IPS DF 19.7 (cell line): ENCODE measurements around the gene MMP20.

Experiments
- DNase-seq: peaks from one replicate; pipeline ENCODE4 v3.0.0-alpha.2; 2013; ENCODE audit warnings: low read depth, low spot score

Gene MMP20

DNA sequence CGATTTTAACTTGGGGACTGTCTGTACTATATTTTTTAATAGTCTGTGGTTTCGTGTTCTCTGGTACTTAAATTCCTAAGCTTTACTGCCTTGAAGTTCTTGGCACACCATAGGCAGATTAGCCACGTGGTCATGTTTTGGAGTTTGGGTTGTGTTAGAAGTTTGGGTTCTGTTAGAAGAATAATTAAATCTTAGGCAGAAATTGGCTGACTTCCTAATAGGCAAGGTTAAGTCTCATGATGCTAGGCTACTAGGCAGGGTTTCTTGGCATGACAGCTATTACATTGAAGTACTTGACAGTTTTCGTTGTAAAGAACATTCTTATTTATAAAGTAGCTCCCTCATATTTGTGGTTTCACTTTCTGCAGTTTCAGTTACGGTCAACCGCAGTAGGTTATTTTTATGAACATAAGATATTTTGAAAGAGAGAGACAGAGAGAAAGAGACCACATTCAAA, 64.5 kb downstream of the MMP20 start:
- no peak for DNase-seq

DNA sequence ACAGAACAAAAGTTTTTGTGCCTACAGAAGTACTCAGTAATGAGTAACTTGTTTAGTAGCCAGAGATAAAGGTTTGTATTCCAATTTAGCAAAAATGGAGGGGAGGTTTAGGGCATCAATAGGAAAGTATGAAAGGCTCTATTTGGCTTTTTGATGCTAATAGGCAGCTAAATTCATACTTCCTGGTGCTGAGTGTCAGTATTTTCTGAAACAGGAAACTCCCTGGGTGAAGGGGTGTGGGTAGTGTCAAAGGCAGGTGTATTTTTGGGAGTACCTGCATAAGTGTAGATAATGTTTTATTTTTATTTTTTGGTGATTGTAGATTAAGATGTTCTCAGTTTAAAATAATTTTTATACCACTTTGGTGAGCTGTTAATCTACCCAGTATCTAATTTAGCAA, 65.3 kb downstream of the MMP20 start:
- no peak for DNase-seq

DNA sequence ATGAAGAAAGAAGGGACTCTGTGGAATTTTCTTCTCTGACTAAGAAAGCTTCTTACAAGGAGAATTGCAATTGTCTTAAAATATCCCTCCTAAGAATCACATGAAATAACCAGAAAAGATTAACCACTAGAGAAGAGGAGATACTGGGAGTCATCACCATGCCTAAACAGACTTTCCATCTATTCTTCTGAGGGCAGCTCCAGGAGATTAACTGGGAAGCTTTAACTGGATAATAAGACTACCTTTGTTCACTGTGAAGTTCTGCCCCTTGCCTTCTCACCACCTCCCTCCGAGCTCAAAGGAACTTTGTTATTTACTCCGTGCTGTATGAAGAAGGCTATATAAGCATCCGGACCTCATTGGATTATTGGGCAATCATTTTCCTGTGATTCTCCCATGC, 70.0 kb downstream of the MMP20 start:
- no peak for DNase-seq

DNA sequence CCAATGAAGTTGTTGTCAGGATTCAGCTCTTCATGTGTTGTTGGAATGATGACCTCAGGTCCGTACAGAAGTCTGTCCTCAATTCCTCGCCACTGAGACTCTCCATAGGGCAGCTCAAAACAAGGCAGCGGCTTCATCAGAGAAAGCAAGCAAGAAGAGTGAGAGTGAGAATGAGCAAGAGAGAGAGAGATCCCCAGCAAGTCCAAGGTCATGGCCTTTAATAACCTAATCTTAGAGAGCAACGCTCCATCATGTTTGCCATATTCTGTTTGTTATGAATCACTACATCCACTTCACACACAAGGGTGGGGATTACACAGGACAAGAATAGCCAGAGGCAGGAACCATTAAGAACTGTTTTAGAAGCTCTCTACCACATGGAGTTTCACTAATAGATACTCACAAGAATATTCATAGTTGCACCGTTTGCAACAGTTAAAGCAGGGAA, 71.3 kb downstream of the MMP20 start:
- no peak for DNase-seq

DNA sequence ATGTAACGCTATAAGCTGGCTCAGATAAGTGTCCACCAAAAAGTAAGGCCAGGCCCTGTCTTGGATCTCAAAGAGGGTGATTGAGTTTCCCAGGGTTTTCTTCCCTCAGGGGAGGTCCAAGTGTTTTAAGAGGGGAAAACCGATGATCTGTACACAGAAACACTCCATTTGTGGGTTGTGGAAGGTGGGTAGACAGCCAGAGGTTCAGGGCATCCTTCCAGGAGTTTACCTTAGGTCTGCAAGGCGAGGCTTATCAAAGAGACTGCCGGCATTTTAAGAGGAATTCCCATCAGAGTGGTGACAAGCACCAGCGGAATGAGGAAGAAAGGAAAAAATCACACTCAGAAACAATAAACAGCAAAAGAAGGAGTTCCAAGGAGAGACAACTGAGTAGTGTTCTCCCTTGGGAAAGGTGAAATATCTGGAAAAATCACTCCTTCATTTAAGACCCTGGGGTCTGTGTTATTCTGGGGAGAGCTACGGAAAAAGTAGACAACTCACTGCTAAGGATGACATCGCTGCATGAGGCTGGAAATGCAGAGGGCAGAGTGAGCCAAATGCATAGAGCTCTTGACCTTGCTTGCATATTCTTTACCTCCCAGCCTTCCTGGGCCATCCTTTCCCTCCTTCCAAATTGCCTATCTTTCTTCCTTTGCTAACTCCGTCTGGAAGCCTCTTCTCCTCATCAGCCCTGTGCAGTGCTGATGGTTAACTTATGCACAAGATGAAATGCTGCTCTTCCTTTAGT, 72.5 kb downstream of the MMP20 start:
- DNase-seq, result no peak

DNA sequence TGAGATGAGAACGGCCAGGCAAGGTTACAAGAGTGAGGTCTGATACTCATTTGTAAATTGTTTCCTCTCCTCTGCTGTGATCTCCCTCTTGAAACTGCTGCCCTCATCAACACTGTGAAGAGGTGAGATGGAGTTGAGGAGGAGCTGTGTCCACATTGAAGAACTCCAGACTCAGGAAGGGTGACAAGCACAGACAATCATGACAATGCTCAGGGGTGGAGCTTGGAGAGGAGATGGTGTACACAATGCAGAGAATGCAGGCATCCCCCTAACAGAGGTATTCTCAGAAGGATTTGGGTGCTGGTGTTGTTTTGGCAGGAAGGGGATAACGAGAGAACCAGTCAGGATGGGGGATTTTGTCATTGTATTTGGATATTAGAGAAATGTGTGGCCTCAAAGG, 73.1 kb downstream of the MMP20 start:
- no peak for DNase-seq

DNA sequence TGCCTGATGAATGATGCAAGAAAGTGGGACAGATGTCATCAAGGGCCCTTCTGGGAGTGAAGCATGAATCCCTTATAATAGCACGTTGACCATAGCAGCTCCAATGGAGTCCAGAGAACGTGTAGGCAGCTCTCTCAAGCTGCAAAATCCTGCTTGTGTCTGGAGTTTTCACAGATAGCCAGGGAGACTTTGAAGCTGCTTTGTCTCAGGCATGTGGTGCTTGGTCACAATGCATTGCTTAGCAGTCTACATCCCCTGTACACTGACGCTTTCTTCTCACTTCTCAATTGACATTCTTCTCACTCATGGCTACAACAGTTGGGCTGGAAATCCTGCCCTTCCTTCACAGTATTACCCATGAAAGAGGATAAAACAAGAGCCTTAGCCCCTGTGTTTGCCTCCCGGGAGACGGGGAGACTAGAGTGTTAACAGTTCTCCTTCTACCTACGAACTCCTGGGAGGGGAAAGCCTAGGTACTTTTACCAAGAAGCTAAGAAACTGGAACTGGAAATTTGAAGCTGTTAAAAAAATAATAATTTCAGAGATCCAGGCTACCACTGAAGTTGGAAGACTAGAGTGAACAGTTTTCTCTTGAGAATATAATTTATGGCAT, 73.9 kb downstream of the MMP20 start:
- no peak for DNase-seq

DNA sequence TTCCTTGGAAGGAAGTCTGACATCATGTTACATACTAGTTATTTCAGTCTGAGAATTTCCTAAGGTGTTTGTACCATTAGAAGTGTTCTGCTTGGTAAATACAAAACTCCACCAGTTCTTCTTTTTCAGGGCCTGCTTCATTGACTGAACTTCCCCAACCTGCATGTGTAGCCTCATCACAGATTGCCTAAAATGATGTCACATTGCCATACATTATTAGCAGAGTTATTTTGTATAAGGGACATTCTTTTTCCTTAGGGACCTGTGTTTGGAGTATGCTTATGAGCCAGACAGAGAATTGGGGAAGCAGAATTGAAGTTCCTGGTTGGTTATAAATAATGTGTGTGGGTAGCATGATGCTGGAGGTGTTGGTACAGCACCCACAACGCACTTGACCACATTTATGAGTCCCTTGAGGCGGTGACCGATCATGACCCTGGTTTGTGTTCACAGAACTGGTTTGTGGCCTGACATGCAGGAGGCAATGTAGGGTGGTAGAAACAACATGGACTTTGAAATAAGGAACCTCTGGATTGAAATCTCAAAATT, 78.1 kb downstream of the MMP20 start:
- no peak for DNase-seq

DNA sequence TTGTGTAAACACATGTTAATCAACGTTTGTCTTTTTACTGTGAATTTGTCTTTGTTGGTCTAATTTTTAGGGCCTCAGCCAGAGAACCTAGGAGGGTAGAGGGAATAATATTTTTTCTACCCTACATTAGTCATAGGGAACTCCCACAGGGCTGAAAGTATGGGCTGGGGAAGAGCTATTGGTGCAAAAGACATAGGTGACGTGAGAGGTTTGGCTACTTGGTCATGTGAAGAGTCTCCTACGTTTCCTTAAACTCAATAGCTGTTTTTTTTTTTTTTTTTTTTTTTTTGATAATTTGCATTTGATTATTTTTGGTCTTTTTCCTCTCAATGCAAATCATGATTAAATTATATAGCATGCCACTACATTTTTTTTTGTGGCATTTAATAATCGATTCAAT, 78.7 kb downstream of the MMP20 start:
- DNase-seq, result no peak

DNA sequence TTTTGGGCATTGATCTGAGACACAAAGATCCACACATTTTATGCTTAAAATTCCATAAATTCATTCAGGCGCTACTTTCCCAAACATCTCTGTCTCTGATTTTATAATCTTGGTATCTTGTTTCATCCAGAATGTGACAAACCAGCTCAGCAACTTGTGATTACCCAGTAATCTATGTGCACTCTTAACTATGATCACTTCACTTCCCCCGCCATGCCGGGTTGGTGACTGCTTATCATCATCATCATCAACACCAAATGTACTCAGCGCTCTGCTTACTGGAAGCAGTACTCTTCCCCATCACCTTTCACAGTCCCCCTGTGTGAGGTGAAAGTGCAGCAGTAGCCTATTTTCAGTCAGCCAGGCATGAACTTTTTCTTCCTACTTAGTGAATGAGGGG, 79.4 kb downstream of the MMP20 start:
- DNase-seq, result no peak

DNA sequence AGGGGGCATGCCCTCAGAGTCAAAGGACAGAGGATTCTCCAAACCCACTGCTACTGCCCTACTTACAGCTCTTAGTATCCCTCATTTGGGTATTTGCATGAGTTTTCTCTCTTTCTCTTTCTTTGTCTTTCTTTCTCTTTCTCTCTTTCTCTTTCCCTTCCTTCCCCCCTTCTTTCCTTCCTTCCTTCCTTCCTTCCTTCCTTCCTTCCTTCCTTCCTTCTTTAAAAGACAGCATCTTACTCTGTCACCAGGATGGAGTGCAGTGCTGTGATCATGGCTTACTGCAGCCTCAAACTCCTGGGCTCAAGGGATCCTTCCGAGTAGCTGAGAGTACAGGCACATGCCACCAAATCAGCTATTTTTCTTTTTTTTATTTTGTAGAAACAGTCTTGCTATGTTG, 80.5 kb downstream of the MMP20 start:
- DNase-seq, result no peak

DNA sequence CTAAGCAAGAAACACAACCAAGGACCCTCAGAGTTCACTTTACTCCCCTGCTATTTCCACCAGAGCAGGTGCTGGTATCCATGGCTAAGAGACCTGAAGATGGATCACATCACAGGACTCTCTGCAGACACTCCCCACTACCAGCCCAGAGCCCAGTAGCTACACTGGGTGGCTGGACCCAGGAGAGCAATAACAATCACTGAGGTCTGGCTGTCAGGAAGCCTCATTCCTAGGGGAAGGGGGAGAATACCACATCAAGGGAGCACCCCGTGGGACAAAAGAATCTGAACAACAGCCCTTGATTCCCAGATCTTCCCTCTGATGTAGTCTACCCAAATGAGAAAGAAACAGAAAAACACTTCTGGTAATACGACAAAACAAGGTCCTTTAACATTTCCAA, 85.6 kb downstream of the MMP20 start:
- DNase-seq, result no peak

DNA sequence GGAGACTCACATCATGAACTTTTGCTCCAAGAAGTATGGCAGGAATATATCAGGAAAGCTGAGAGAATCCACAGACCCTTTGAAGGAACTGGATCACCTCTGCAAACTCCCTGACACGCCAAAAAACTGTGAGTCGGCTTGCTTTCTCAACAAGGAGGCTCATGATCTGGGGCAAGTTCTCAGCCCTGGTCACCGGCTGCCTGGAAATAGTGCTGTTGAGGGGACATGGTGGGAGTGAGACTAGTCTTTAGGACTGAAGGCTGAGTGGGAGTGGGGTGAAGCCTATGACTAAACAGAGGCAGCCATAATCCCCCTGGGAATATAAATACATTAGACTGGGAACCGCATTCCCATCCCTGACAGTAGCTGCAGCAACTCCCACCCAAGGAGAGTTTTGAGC, 86.2 kb downstream of the MMP20 start:
- DNase-seq, result no peak

DNA sequence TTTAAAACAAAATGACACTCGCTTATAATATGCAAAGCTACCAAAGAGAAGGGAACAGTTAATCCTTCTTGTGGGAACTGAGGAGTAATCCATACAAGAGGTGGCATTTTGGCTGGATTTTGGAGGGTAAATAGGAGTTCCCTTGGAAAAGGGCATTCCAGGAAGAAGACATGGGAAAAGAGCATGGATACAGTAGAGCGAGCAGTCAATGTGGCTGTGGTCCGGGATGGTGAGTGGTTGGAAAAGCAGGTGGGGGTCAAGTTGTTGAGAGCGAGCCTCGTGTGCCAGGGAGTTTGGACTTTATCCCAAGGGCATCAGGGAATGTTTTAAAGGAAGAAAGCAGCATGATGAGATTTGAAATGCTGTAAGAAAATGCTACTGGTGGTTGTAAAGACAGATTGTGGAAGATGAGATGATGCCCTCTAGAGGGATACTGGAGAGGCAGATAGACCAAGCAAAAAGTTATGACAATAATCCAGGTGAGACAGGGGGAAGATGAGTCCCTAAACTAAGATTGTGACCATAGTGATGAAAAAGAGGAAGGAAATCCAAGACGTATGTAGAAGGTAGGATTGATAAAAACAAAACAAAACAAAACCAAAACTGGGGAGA, 90.8 kb downstream of the MMP20 start:
- no peak for DNase-seq

DNA sequence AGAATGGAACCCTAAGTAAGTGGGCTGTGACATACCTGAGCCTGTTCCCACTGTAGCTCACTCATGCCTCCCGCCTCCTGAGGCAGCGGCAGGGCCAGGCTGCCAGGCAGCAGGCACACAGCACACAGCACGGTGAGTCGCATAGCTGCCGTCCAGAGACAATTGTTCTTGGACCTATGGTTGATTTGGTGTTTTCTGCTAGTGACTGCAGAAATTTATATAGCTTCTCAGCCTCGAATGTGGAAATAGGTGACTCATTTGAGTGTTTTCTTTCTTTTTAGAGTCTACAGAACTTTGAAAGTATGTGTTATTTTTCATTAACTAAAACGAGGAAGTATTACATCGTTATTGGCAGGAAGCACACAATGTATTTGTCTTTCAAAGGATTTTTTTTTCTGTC, 94.6 kb downstream of the MMP20 start, which contains the start of gene MMP7:
Gene MMP7 (minus strand): TSS at position 190 of the 400 bp plus-strand sequence. CDS start 47 bp downstream, at position 143.
- no peak for DNase-seq

DNA sequence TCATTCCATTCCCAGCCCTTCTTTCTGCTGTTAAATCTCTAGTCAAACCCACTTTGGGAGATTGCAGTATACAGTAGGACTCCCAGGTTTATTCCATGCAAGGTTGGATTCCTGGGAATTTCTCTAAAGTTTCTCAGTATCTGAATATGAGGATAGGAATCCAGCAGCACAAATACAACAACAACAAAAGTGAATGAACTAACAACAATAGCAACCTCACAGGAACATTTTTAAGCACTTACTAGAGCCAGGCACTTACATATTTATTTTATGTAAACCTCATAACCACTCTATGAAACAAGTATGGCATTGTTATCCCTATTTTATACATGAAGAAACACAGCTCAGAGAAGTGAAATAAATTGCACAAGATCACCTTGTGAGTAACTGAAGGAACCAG, 96.5 kb downstream of the MMP20 start:
- no peak for DNase-seq

DNA sequence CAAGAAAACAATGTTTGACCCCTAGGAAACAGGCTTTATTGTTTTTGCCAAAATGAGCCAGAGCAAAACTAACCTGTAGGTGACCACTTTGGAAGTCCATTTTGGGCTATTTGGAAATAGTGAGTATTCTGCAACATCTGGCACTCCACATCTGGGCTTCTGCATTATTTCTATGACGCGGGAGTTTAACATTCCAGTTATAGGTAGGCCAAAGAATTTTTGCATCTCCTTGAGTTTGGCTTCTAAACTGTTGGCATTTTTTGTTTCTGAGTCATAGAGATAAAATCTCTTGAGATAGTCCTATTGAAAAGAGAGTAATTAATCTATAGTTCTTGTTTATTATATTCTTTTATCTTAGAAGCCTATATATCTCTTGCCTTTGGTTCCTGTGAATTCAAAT, 97.4 kb downstream of the MMP20 start:
- DNase-seq, result no peak

DNA sequence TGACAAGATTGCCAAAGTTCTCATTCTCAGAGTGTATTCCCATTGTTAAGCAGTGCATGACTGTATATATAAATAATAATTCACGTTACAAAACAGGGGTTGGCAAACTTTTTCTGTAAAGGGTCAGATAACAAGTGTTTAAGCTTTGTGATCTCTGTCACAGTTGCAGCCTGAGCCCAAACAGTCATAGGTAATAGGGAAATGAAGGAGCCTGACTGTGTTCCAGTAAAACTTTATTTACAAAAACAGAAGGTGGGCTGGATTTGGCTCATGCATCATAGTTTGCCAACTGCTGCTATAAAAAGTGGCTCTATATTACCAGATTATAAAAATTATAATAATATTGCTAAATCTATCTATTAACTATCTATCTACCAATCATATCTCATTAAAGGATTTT, 98.1 kb downstream of the MMP20 start:
- no peak for DNase-seq
